Neural progenitor cell (in vitro differentiated cells): ENCODE results near the gene TMEM175. TPM values are rescaled to one million over a fixed set of nuclear protein-coding genes. Genes with fewer than 3 reads are reported as not detected.

Source experiments
- DNase-seq: peaks from one replicate; pipeline ENCODE4 v3.0.0-alpha.2; 2016; ENCODE audit warnings: low spot score
- H2AFZ ChIP-seq: fragments of 200-600 bp; sonication (generic); replicated peaks from 2 replicates; pipeline ENCODE4 v1.6.1; 2016; ENCODE audit warnings: antibody characterized with exemption
- H3F3A ChIP-seq: fragments of 200-600 bp; sonication (generic); 2 replicates; pipeline ENCODE4 v1.6.1; 2016; ENCODE audit warnings: antibody characterized with exemption, low read depth
- H3K27ac ChIP-seq: fragments of 200-600 bp; sonication (generic); 2 replicates; pipeline ENCODE4 v1.5.1; 2016; ENCODE audit warnings: mild to moderate bottlenecking
- H3K27me3 ChIP-seq: fragments of 200-600 bp; sonication (generic); 2 replicates; pipeline ENCODE4 v1.6.1; 2016; ENCODE audit warnings: mild to moderate bottlenecking, moderate library complexity
- H3K36me3 ChIP-seq: fragments of 200-600 bp; sonication (generic); 2 replicates; pipeline ENCODE4 v1.5.1; 2016
- H3K4me1 ChIP-seq: fragments of 200-600 bp; sonication (generic); 2 replicates; pipeline ENCODE4 v1.6.1; 2016; ENCODE audit warnings: mixed run types
- H3K4me2 ChIP-seq: fragments of 200-600 bp; sonication (generic); 2 replicates; pipeline ENCODE4 v1.6.1; 2016
- H3K4me3 ChIP-seq: fragments of 200-600 bp; sonication (generic); 2 replicates; pipeline ENCODE4 v1.5.1; 2016
- H3K79me2 ChIP-seq: fragments of 200-600 bp; sonication (generic); 2 replicates; pipeline ENCODE4 v1.6.1; 2016; ENCODE audit warnings: low read depth
- H3K9ac ChIP-seq: fragments of 200-600 bp; sonication (generic); 2 replicates; pipeline ENCODE4 v1.6.1; 2016
- H3K9me3 ChIP-seq: fragments of 200-600 bp; sonication (generic); 2 replicates; pipeline ENCODE4 v1.5.1; 2016; ENCODE audit warnings: low read depth
- H4K20me1 ChIP-seq: fragments of 200-600 bp; sonication (generic); 2 replicates; pipeline ENCODE4 v1.6.1; 2016; ENCODE audit warnings: low read depth
- H3K27ac Mint-ChIP-seq: 3 replicates; pipeline ENCODE4 v1.8.0; 2021; ENCODE audit warnings: mixed read lengths
- H3K27me3 Mint-ChIP-seq: 2 replicates; pipeline ENCODE4 v1.8.0; 2022; ENCODE audit warnings: low read depth, mild to moderate bottlenecking, inconsistent platforms, moderate library complexity, mixed read lengths; ENCODE audit not compliant: insufficient read depth
- H3K36me3 Mint-ChIP-seq: 3 replicates; pipeline ENCODE4 v1.8.0; 2021; ENCODE audit warnings: mixed read lengths
- H3K4me1 Mint-ChIP-seq: 3 replicates; pipeline ENCODE4 v1.8.0; 2021; ENCODE audit warnings: mixed read lengths
- H3K4me3 Mint-ChIP-seq: 3 replicates; pipeline ENCODE4 v1.8.0; 2021; ENCODE audit warnings: mild to moderate bottlenecking, moderate library complexity, mixed read lengths
- H3K9me3 Mint-ChIP-seq: 3 replicates; pipeline ENCODE4 v1.8.0; 2020; ENCODE audit warnings: mixed read lengths
- CTCF ChIP-seq: fragments of 200-600 bp; sonication (generic); IDR thresholded peaks from 2 replicates; pipeline ENCODE4 v1.5.1; 2017; ENCODE audit warnings: antibody characterized with exemption, mild to moderate bottlenecking
- EZH2 ChIP-seq: fragments of 200-600 bp; sonication (generic); IDR thresholded peaks from 2 replicates; pipeline ENCODE4 v1.6.1; 2017; ENCODE audit warnings: antibody characterized with exemption, mild to moderate bottlenecking, moderate library complexity
- EZH2phosphoT487 ChIP-seq: fragments of 200-600 bp; sonication (generic); IDR thresholded peaks from 2 replicates; pipeline ENCODE4 v1.6.1; 2017; ENCODE audit warnings: antibody characterized with exemption
- total RNA-seq: library from RNA; depleted of rRNA; stranded (reverse); fragments of >200 nt; gene quantifications from 2 replicates; pipeline ENCODE4 v1.2.3, GENCODE V29; 2015; ENCODE audit warnings: low replicate concordance

Gene TMEM175
- total RNA-seq, 1 donor from 2014 or later: 4.4 TPM

- H3K9ac ChIP-seq: no peak within 1 kb of the TSS
- peak; percentile 77 for DNase-seq
- peak within 1 kb of the TSS; percentile 80 for H3K4me2 ChIP-seq
- H3F3A ChIP-seq: peaks cover 14% of the 10 kb centered on the region
- H3K4me3 ChIP-seq: peak within 1 kb of the TSS; percentile 53
- TF ChIP-seq EZH2: no peak
- no peak for TF ChIP-seq EZH2phosphoT487
- peak; percentile 50 for TF ChIP-seq CTCF
- no peaks in the 10 kb centered on the region for H3K9me3 ChIP-seq
- peaks cover 12% of the 10 kb centered on the region for H3K4me1 Mint-ChIP-seq
- H4K20me1 ChIP-seq: no peaks in the 10 kb centered on the region
- no peaks in the 10 kb centered on the region for H3K9me3 Mint-ChIP-seq
- H3K79me2 ChIP-seq: no peaks in the 10 kb centered on the region
- H3K36me3 Mint-ChIP-seq: no peaks in the 10 kb centered on the region
- H3K27ac Mint-ChIP-seq: peak within 1 kb of the TSS; percentile 96
- H3K4me3 Mint-ChIP-seq: peak within 1 kb of the TSS; percentile 89
- H3K27me3 Mint-ChIP-seq: peaks cover 14% of the 10 kb centered on the region
- peaks cover 14% of the 10 kb centered on the region for H3K4me1 ChIP-seq
- H3K27ac ChIP-seq: no peak within 1 kb of the TSS
- peak within 1 kb of the TSS; percentile 75 for H2AFZ ChIP-seq
- no peaks in the 10 kb centered on the region for H3K36me3 ChIP-seq
- H3K27me3 ChIP-seq: peaks cover 41% of the 10 kb centered on the region
These were observed 54.8 kb downstream of the TMEM175 start, which contains the start of gene IDUA for GRCh38 chr4:986879-987623. Gene IDUA, plus strand, starts transcription at chr4:987044. Its CDS starts 41 bp downstream, at chr4:987085.

GRCh38 chr4:987624-988513 is 55.6 kb downstream of the TMEM175 start:
- Histone ChIP-seq H3K36me3 (no peaks in the 10 kb centered on the region), H3F3A (peaks cover 14% of the 10 kb centered on the region), H3K9ac (no peak overlapping the region), H3K4me1 (peaks cover 14% of the 10 kb centered on the region), H3K79me2 (no peaks in the 10 kb centered on the region), H4K20me1 (no peaks in the 10 kb centered on the region), H3K9me3 (no peaks in the 10 kb centered on the region), H3K4me2 (peak overlapping the region; percentile 80), H2AFZ (no peak overlapping the region), H3K27me3 (peaks cover 41% of the 10 kb centered on the region), H3K4me3 (peak overlapping the region; percentile 53), H3K27ac (no peak overlapping the region)
- H3K4me3 Mint-ChIP-seq: peak overlapping the region; percentile 85
- H3K27me3 Mint-ChIP-seq: peaks cover 14% of the 10 kb centered on the region
- DNase-seq: no peak
- TF ChIP-seq CTCF: no peak
- no peak for TF ChIP-seq EZH2
- TF ChIP-seq EZH2phosphoT487: no peak
- no peaks in the 10 kb centered on the region for H3K36me3 Mint-ChIP-seq
- H3K27ac Mint-ChIP-seq: no peak overlapping the region
- no peaks in the 10 kb centered on the region for H3K9me3 Mint-ChIP-seq
- H3K4me1 Mint-ChIP-seq: peaks cover 14% of the 10 kb centered on the region

- Histone ChIP-seq H3K4me2 (no peak overlapping the region), H2AFZ (no peak overlapping the region), H3F3A (peaks cover 14% of the 10 kb centered on the region), H4K20me1 (no peaks in the 10 kb centered on the region), H3K36me3 (no peaks in the 10 kb centered on the region), H3K4me3 (no peak overlapping the region), H3K9ac (no peak overlapping the region), H3K27ac (no peak overlapping the region), H3K9me3 (no peaks in the 10 kb centered on the region), H3K79me2 (no peaks in the 10 kb centered on the region), H3K4me1 (peaks cover 14% of the 10 kb centered on the region), H3K27me3 (peaks cover 34% of the 10 kb centered on the region)
- peaks cover 17% of the 10 kb centered on the region for H3K27me3 Mint-ChIP-seq
- H3K4me3 Mint-ChIP-seq: no peak overlapping the region
- no peaks in the 10 kb centered on the region for H3K36me3 Mint-ChIP-seq
- H3K27ac Mint-ChIP-seq: no peak overlapping the region
- no peaks in the 10 kb centered on the region for H3K9me3 Mint-ChIP-seq
- DNase-seq: no peak
- peaks cover 13% of the 10 kb centered on the region for H3K4me1 Mint-ChIP-seq
- no peak for TF ChIP-seq EZH2
- TF ChIP-seq CTCF: no peak
- no peak for TF ChIP-seq EZH2phosphoT487
These were observed 56.8 kb downstream of the TMEM175 start for GRCh38 chr4:988726-989721.
